Heart left ventricle (tissue), 13 donors: ENCODE measurements around the gene UBE2D1.

Experiments used
- POLR2A ChIP-seq, 2 donors: fragments of 450-650 bp; IDR thresholded peaks; one replicate each; pipeline ENCODE4 v1.6.1; 2017; ENCODE audit warnings: antibody characterized with exemption in 2 of 2, mild to moderate bottlenecking in 2 of 2, moderate library complexity in 2 of 2
- TF ChIP-seq, protein P1 (sequence below), 12 donors: fragments of 200-600 bp; sonication (generic) in 4 of 12; IDR thresholded peaks; one replicate each; pipeline versions ENCODE4 v1.5.0 to v1.8.0; 2018 to 2022; ENCODE audit warnings: antibody characterized with exemption in 12 of 12, mild to moderate bottlenecking in 5 of 12
- donor health status: ischemic (EF 13 %, LVEDD 7.1; RV severe dilation, severe dysfunction).
- donor health status: DM: no; HTN: yes; CAD: no.
- donor health status: DM: no; HTN: no; CAD: no.
- donor health status: ischemic (EF 25% LVEDD 6.9; RV normal size, moderate dysfunction).
- donor health status: ischemic (EF 25% LVEDD 5.7; RV mildly dilated, moderate dysfunction).
- donor health status: ischemic (EF 35%, LVEDD 5.7; RV mildly dilated, moderate dysfunction).
- donor health status: nonischemic (EF 11% LVEDD 7.7; RV severe dilation, severe dysfunction).
- donor health status: DM: yes; HTN: yes; CAD: no.
- donor health status: PGD.
- donor health status: ischemic (EF 29% LVEDD 5.4; RV normal size, mild dysfunction).
- donor health status: nonischemic (EF 23%, LVEDD 6.1; RV moderate dilation, normal function).

- TF ChIP-seq, protein P1, sequence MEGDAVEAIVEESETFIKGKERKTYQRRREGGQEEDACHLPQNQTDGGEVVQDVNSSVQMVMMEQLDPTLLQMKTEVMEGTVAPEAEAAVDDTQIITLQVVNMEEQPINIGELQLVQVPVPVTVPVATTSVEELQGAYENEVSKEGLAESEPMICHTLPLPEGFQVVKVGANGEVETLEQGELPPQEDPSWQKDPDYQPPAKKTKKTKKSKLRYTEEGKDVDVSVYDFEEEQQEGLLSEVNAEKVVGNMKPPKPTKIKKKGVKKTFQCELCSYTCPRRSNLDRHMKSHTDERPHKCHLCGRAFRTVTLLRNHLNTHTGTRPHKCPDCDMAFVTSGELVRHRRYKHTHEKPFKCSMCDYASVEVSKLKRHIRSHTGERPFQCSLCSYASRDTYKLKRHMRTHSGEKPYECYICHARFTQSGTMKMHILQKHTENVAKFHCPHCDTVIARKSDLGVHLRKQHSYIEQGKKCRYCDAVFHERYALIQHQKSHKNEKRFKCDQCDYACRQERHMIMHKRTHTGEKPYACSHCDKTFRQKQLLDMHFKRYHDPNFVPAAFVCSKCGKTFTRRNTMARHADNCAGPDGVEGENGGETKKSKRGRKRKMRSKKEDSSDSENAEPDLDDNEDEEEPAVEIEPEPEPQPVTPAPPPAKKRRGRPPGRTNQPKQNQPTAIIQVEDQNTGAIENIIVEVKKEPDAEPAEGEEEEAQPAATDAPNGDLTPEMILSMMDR (IDR thresholded peaks at IDR 0.05), result no peak
- TF ChIP-seq POLR2A (IDR thresholded peaks at IDR 0.05), result no peak
Measured at GRCh38 chr10:58409956-58410610, 75.3 kb downstream of the UBE2D1 start.
